ENCODE data around the gene ARGFX. TPM values are rescaled to one million over a fixed set of nuclear protein-coding genes. Genes with fewer than 3 reads are reported as not detected.

The ARGFX gene
- total RNA-seq, 1 experiment from 2014 or later: not detected

GRCh38 chr3:121562148-121562547 lies 5.6 kb upstream of the ARGFX start:
- Mint-ChIP-seq H3K4me3 (ENCODE audit: unreplicated experiment) (no peak overlapping the region), H3K27ac (ENCODE audit: low read depth, unreplicated experiment) (no peak overlapping the region), H3K9me3 (ENCODE audit: unreplicated experiment) (no peaks in the 10 kb centered on the region), H3K27me3 (ENCODE audit: insufficient read depth, unreplicated experiment) (no peaks in the 10 kb centered on the region), H3K4me1 (ENCODE audit: insufficient read depth, unreplicated experiment) (peaks cover 11% of the 10 kb centered on the region), H3K36me3 (ENCODE audit: insufficient read depth, unreplicated experiment) (peaks cover 5% of the 10 kb centered on the region)
- ChIA-PET CTCF (interaction anchor here (0.6 to 1.4 kb wide), 5 partner anchors 9 to 186 kb away, joined by 3 to 10 read pairs (median 3); no protein-coding TSS in a partner anchor), POLR2A (interaction anchor here (0.6 to 1.0 kb wide), 2 partner anchors 9 to 418 kb away, joined by 3 read pairs; no protein-coding TSS in a partner anchor)
- no peak for TF ChIP-seq CTCF (IDR thresholded peaks at IDR 0.05; ENCODE audit: unreplicated experiment)
- intact Hi-C loops (cut with micrococcal nuclease): no loop called here
- DNase-seq (ENCODE audit: unreplicated experiment): no peak
- no TSS peak for BruUV-seq (replicated peaks)

GRCh38 chr3:121566773-121567172 lies 976 bp upstream of the ARGFX start:
- Mint-ChIP-seq H3K9me3 (ENCODE audit: unreplicated experiment) (no peaks in the 10 kb centered on the region), H3K27me3 (ENCODE audit: insufficient read depth, unreplicated experiment) (no peaks in the 10 kb centered on the region), H3K27ac (ENCODE audit: low read depth, unreplicated experiment) (no peak overlapping the region), H3K4me3 (ENCODE audit: unreplicated experiment) (no peak overlapping the region), H3K36me3 (ENCODE audit: insufficient read depth, unreplicated experiment) (peaks cover 5% of the 10 kb centered on the region), H3K4me1 (ENCODE audit: insufficient read depth, unreplicated experiment) (peaks cover 5% of the 10 kb centered on the region)
- POLR2A ChIA-PET: no interaction called here
- intact Hi-C loops (cut with micrococcal nuclease): no loop called here
- no peak for TF ChIP-seq CTCF (IDR thresholded peaks at IDR 0.05; ENCODE audit: unreplicated experiment)
- peak; percentile 8 for DNase-seq (ENCODE audit: unreplicated experiment)
- CTCF ChIA-PET: interaction anchor here (0.8 kb wide), 1 partner anchor 18 kb away, joined by 6 read pairs; no protein-coding TSS in a partner anchor
- BruUV-seq (replicated peaks): no TSS peak

GRCh38 chr3:121574449-121574848 lies 6.7 kb downstream of the ARGFX start:
- no TSS peak for BruUV-seq (replicated peaks)
- H3K27ac Mint-ChIP-seq (ENCODE audit: low read depth, unreplicated experiment): no peak overlapping the region
- H3K9me3 Mint-ChIP-seq (ENCODE audit: unreplicated experiment): no peaks in the 10 kb centered on the region
- no peaks in the 10 kb centered on the region for H3K36me3 Mint-ChIP-seq (ENCODE audit: insufficient read depth, unreplicated experiment)
- ChIA-PET CTCF (no interaction called here), POLR2A (interaction anchor here (1.0 kb wide), 1 partner anchor 28 kb away, joined by 3 read pairs; the partner anchor contains the start of gene POLQ)
- H3K27me3 Mint-ChIP-seq (ENCODE audit: insufficient read depth, unreplicated experiment): no peaks in the 10 kb centered on the region
- DNase-seq (ENCODE audit: unreplicated experiment): peak; percentile 78
- no peaks in the 10 kb centered on the region for H3K4me1 Mint-ChIP-seq (ENCODE audit: insufficient read depth, unreplicated experiment)
- no peak overlapping the region for H3K4me3 Mint-ChIP-seq (ENCODE audit: unreplicated experiment)
- intact Hi-C loops (cut with micrococcal nuclease): no loop called here
- no peak for TF ChIP-seq CTCF (IDR thresholded peaks at IDR 0.05; ENCODE audit: unreplicated experiment)

- H3K9me3 Mint-ChIP-seq (ENCODE audit: unreplicated experiment): no peaks in the 10 kb centered on the region
- H3K4me1 Mint-ChIP-seq (ENCODE audit: insufficient read depth, unreplicated experiment): peaks cover 4% of the 10 kb centered on the region
- ChIA-PET POLR2A (no interaction called here), CTCF (interaction anchor here (0.7 to 1.5 kb wide), 2 partner anchors 25 to 35 kb away, joined by 3 to 12 read pairs; no protein-coding TSS in a partner anchor)
- TF ChIP-seq CTCF (IDR thresholded peaks at IDR 0.05; ENCODE audit: unreplicated experiment): no peak
- no peak for DNase-seq (ENCODE audit: unreplicated experiment)
- no peak overlapping the region for H3K4me3 Mint-ChIP-seq (ENCODE audit: unreplicated experiment)
- peaks cover 17% of the 10 kb centered on the region for H3K27me3 Mint-ChIP-seq (ENCODE audit: insufficient read depth, unreplicated experiment)
- no peak overlapping the region for H3K27ac Mint-ChIP-seq (ENCODE audit: low read depth, unreplicated experiment)
- no peaks in the 10 kb centered on the region for H3K36me3 Mint-ChIP-seq (ENCODE audit: insufficient read depth, unreplicated experiment)
- no TSS peak for BruUV-seq (replicated peaks)
- intact Hi-C loops (cut with micrococcal nuclease): no loop called here
Observed at GRCh38 chr3:121581691-121582090, 13.9 kb downstream of the ARGFX start.
